ENCODE results near the gene UVSSA. TPM values are rescaled to one million over a fixed set of nuclear protein-coding genes. Genes with fewer than 3 reads are reported as not detected.

The UVSSA gene
- polyA plus RNA-seq, 1 of the 3 experiments (the other 2 are of a cell fraction) = 14.9 TPM

- Histone ChIP-seq H3K4me3 (ENCODE audit: low read depth in 2 of 2, low read length in 1 of 2) (no peak overlapping the region; a peak in 1 of 4 replicates), H4K20me1 (ENCODE audit: insufficient read depth) (peaks cover 4% of the 10 kb centered on the region), H2AFZ (ENCODE audit: low read depth) (no peak overlapping the region), H3K9ac (no peak overlapping the region), H3K4me2 (no peak overlapping the region), H3K36me3 (replicated peaks in 1 of 2; ENCODE audit: control insufficient read depth in 1 of 2, insufficient read depth in 2 of 2, low read length in 1 of 2) (peaks cover 36 to 52% of the 10 kb centered on the region in 2 experiments), H3K27ac (ENCODE audit: low read depth in 2 of 2, low read length in 1 of 2) (no peak overlapping the region), H3K9me3 (no peaks in the 10 kb centered on the region), H3K79me2 (ENCODE audit: insufficient read depth) (peaks cover 40% of the 10 kb centered on the region; the same call in 1 of the 2 replicates), H3K9me2 (no peaks in the 10 kb centered on the region), H3F3A (replicated peaks; ENCODE audit: insufficient read depth) (peaks cover 45% of the 10 kb centered on the region), H3K4me1 (ENCODE audit: control insufficient read depth in 1 of 2, insufficient read depth in 2 of 2, low read depth in 1 of 2, low read length in 1 of 2) (peaks cover 0 to 5% of the 10 kb centered on the region in 2 experiments; a peak in 2 of 4 replicates), H3K27me3 (ENCODE audit: insufficient read depth) (no peaks in the 10 kb centered on the region)
- no peak for TF ChIP-seq POLR2AphosphoS5 (IDR thresholded peaks at IDR 0.05; ENCODE audit: low read depth, low read length)
- no peak for TF ChIP-seq FOXM1 (IDR thresholded peaks at IDR 0.05; ENCODE audit: low read depth)
- TF ChIP-seq USF2 (IDR thresholded peaks at IDR 0.05; ENCODE audit: borderline replicate concordance, low read depth, low read length) = no peak
- TF ChIP-seq, protein P1, sequence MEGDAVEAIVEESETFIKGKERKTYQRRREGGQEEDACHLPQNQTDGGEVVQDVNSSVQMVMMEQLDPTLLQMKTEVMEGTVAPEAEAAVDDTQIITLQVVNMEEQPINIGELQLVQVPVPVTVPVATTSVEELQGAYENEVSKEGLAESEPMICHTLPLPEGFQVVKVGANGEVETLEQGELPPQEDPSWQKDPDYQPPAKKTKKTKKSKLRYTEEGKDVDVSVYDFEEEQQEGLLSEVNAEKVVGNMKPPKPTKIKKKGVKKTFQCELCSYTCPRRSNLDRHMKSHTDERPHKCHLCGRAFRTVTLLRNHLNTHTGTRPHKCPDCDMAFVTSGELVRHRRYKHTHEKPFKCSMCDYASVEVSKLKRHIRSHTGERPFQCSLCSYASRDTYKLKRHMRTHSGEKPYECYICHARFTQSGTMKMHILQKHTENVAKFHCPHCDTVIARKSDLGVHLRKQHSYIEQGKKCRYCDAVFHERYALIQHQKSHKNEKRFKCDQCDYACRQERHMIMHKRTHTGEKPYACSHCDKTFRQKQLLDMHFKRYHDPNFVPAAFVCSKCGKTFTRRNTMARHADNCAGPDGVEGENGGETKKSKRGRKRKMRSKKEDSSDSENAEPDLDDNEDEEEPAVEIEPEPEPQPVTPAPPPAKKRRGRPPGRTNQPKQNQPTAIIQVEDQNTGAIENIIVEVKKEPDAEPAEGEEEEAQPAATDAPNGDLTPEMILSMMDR (IDR thresholded peaks at IDR 0.05) = peak; percentile 48
- TF ChIP-seq MEF2A (IDR thresholded peaks at IDR 0.05; ENCODE audit: borderline replicate concordance, low read depth) = no peak
- TF ChIP-seq RCOR1 (IDR thresholded peaks at IDR 0.05; ENCODE audit: low read length) = no peak
- TF ChIP-seq PBX3 (IDR thresholded peaks at IDR 0.05) = no peak
- ChIA-PET CTCF (interaction anchor here (1.0 to 1.2 kb wide), 2 partner anchors 8 to 10 kb away, joined by 3 to 5 read pairs; no protein-coding TSS in a partner anchor), POLR2A (no interaction called here)
- WGBS (ENCODE audit: low lambda C conversion rate) = 97% methylated on average over 12 of the region's 18 CpGs
- no peak for DNase-seq
These were observed 28.4 kb upstream of the UVSSA start for GRCh38 chr4:1318488-1319213.

GRCh38 chr4:1321486-1321885 lies 25.5 kb upstream of the UVSSA start:
- H2AFZ ChIP-seq (ENCODE audit: low read depth) = no peak overlapping the region
- no peaks in the 10 kb centered on the region for H3K9me3 ChIP-seq
- H3K79me2 ChIP-seq (ENCODE audit: insufficient read depth) = peaks cover 26% of the 10 kb centered on the region; the same call in 1 of the 2 replicates
- H4K20me1 ChIP-seq (ENCODE audit: insufficient read depth) = peaks cover 10% of the 10 kb centered on the region
- no peaks in the 10 kb centered on the region for H3K9me2 ChIP-seq
- 90% methylated on average over 7 of the region's 13 CpGs for WGBS (ENCODE audit: low lambda C conversion rate)
- H3K4me2 ChIP-seq = no peak overlapping the region
- DNase-seq = no peak
- H3K27me3 ChIP-seq (ENCODE audit: insufficient read depth) = no peaks in the 10 kb centered on the region
- peaks cover 56% of the 10 kb centered on the region for H3F3A ChIP-seq (replicated peaks; ENCODE audit: insufficient read depth)
- H3K27ac ChIP-seq (ENCODE audit: low read depth in 2 of 2, low read length in 1 of 2) = 0 out of 4 replicates have a peak overlapping the region, but pooled peaks of 1 of the 2 experiments have one; percentile 84
- POLR2A ChIA-PET = no interaction called here
- H3K9ac ChIP-seq = no peak overlapping the region
- H3K36me3 ChIP-seq (replicated peaks in 1 of 2; ENCODE audit: control insufficient read depth in 1 of 2, insufficient read depth in 2 of 2, low read length in 1 of 2) = peaks cover 24 to 43% of the 10 kb centered on the region in 2 experiments
- no peak overlapping the region for H3K4me3 ChIP-seq (ENCODE audit: low read depth in 2 of 2, low read length in 1 of 2)
- CTCF ChIA-PET = no interaction called here
- peaks cover 0 to 7% of the 10 kb centered on the region in 2 experiments; a peak in 2 of 4 replicates for H3K4me1 ChIP-seq (ENCODE audit: control insufficient read depth in 1 of 2, insufficient read depth in 2 of 2, low read depth in 1 of 2, low read length in 1 of 2)
- TF ChIP-seq USF2 (IDR thresholded peaks at IDR 0.05; ENCODE audit: borderline replicate concordance, low read depth, low read length) = no peak
- TF ChIP-seq IRF3 (IDR thresholded peaks at IDR 0.05; ENCODE audit: low read depth, low read length) = no peak
- TF ChIP-seq GATA2 (CRISPR knock-in tag; IDR thresholded peaks at IDR 0.05) = no peak
- no peak for TF ChIP-seq SIN3A (IDR thresholded peaks at IDR 0.05; ENCODE audit: borderline replicate concordance, low read depth, low read length)
- no peak for TF ChIP-seq RXRA (IDR thresholded peaks at IDR 0.05; ENCODE audit: borderline replicate concordance, low read depth)
- no peak for TF ChIP-seq RCOR1 (IDR thresholded peaks at IDR 0.05; ENCODE audit: low read length)
- TF ChIP-seq, protein P1 (IDR thresholded peaks at IDR 0.05) = no peak
- TF ChIP-seq POLR2AphosphoS5 (IDR thresholded peaks at IDR 0.05; ENCODE audit: low read depth, low read length) = no peak
- no peak for TF ChIP-seq TEAD4 (IDR thresholded peaks at IDR 0.05; ENCODE audit: borderline replicate concordance, insufficient read depth)
- TF ChIP-seq JUND (IDR thresholded peaks at IDR 0.05) = no peak
- TF ChIP-seq TCF12 (IDR thresholded peaks at IDR 0.05) = no peak
- TF ChIP-seq FOXJ3 (CRISPR knock-in tag; IDR thresholded peaks at IDR 0.05) = no peak
- TF ChIP-seq YY1 (IDR thresholded peaks at IDR 0.05; ENCODE audit: low read depth) = no peak

Measured in SK-N-SH (cell line).